BE2C (cell line): ENCODE results near the gene CDC42BPA.

Source experiments
- DNase-seq: peaks from one replicate; pipeline ENCODE4 v3.0.0-alpha.2; 2020
- H3K27me3 ChIP-seq: fragments of 250-450 bp; sonication (Bioruptor Pico); 2 replicates; pipeline ENCODE4 v1.5.1; 2020; ENCODE audit warnings: mild to moderate bottlenecking
- H3K36me3 ChIP-seq: fragments of 250-450 bp; sonication (Bioruptor Pico); 2 replicates; pipeline ENCODE4 v1.5.1; 2020; ENCODE audit warnings: mild to moderate bottlenecking
- H3K4me1 ChIP-seq: fragments of 250-450 bp; sonication (Bioruptor Pico); 2 replicates; pipeline ENCODE4 v1.5.1; 2020
- H3K4me3 ChIP-seq: 2 replicates; pipeline ENCODE4 v1.5.1; 2011; ENCODE audit warnings: low read depth, low read length
- H3K9me3 ChIP-seq: fragments of 250-450 bp; sonication (Bioruptor Pico); 2 replicates; pipeline ENCODE4 v1.5.1; 2020
- TF ChIP-seq, protein P1 (sequence below): IDR thresholded peaks from 2 replicates; pipeline ENCODE4 v1.5.1; 2012; ENCODE audit warnings: mild to moderate bottlenecking, low read depth, low read length

The CDC42BPA gene

DNA sequence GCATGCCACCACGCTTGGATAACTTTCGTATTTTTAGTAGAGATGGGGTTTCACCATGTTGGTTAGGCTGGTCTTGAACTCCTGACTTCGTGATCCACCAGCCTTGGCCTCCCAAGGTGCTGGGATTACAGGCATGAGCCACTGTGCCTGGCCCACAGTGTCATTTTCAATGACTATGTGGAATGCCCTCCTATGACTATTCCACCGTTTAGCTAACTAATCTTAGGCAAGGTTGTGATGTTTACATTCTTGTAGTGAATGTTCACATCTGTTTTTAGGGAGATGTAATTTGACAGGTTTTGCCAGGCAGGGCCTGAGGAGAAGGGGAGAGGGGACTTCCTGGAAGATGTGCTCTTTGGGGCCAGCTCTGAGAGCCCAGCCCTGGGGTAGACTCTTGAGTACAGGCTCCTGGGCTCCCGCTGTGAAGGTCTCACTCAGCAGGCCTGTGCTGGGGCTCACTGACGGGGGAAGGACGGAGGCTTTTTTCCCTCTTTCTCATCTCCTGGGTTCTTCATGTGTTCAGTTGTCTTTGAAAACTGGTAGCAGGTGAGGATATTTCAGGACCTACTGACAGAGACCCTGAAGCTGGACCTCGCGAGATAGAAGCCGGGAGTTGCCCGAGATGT, 365.0 kb downstream of the CDC42BPA start:
- no peaks in the 10 kb centered on the region for H3K4me1 ChIP-seq

DNA sequence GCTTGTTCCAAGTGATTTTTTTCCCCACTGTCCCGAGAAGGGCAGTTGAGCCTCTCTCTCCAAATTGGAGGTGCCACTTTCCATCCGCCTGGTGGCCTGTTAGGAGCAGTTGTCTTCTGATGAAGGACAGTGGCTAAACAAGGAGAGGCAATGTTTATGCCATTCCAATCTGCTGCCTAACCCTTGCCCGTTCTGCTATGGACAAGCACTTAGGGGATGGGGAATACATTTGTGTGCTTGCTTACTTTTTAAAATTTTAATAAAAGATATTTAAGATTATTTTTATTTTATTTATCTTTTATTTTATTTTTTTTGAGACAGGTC, 366.2 kb downstream of the CDC42BPA start:
- Histone ChIP-seq H3K36me3 (peaks cover 3% of the 10 kb centered on the region), H3K9me3 (no peaks in the 10 kb centered on the region), H3K27me3 (no peaks in the 10 kb centered on the region), H3K4me3 (no peak overlapping the region), H3K4me1 (no peaks in the 10 kb centered on the region)
- DNase-seq: no peak
- TF ChIP-seq, protein P1, sequence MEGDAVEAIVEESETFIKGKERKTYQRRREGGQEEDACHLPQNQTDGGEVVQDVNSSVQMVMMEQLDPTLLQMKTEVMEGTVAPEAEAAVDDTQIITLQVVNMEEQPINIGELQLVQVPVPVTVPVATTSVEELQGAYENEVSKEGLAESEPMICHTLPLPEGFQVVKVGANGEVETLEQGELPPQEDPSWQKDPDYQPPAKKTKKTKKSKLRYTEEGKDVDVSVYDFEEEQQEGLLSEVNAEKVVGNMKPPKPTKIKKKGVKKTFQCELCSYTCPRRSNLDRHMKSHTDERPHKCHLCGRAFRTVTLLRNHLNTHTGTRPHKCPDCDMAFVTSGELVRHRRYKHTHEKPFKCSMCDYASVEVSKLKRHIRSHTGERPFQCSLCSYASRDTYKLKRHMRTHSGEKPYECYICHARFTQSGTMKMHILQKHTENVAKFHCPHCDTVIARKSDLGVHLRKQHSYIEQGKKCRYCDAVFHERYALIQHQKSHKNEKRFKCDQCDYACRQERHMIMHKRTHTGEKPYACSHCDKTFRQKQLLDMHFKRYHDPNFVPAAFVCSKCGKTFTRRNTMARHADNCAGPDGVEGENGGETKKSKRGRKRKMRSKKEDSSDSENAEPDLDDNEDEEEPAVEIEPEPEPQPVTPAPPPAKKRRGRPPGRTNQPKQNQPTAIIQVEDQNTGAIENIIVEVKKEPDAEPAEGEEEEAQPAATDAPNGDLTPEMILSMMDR: no peak

More for the DNA sequence above, 365.0 kb downstream of the CDC42BPA start:
- TF ChIP-seq, protein P1: no peak
- Histone ChIP-seq H3K9me3 (no peaks in the 10 kb centered on the region), H3K36me3 (peaks cover 3% of the 10 kb centered on the region), H3K4me3 (no peak overlapping the region), H3K27me3 (no peaks in the 10 kb centered on the region)
- no peak for DNase-seq

DNA sequence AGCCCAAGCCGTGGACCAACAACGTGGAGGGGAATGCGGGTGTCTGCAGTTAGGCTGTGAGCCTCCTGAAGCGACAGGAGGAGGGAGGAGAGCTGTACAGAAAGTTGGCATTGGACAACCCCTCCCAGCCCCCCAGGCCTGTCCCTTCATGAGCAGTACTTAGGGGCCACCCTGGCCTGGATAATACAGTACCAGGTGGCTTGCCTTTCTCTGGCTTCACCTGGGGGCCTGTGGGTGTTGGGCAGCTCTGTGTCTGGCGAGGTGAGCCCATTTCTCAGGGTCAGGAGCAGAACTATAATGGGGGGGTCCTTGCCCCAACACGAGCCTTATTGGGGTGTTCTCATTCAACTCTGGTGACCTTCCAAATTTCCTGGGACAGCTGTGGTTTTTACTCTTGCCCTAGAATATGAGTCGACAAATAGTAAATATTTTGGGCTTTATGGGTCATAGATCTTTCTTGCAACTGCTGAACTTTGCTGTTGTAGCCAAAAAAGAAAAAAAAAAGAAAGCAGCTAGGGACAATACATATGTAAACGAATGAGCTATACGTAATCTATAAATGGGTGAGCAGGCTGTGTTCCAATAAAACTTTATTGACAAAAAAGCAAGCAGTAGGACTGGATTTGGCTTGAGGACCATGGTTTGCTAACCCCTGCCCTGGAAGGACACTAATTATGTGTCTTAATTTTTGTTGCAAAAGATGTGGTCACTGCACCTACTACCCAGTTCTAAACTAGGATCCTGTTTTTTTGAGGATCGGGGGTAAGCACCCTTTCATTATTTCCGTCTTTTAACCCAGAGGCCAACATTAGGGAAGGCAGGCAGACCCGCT, 366.8 kb downstream of the CDC42BPA start:
- TF ChIP-seq, protein P1: no peak
- DNase-seq: no peak

DNA sequence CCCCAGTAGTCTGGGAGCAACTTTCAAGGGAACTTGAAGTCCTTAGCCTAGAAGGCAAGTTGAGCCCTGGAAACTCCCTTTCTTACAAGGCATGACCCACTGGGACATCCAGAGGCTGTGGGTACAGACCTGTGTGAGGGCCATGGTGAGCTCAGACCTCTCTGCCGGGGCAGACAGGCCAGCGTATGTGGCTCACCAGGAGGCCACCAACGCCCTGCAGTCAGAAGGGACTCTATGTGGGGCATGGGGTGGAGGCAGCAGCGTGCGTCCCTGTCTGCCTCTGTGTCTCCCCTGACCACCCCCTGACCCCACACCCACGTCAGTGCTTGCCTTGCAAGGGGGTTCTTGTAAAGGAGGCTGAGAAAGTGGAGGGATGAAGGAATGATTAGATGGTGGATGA, 367.4 kb downstream of the CDC42BPA start:
- Histone ChIP-seq H3K27me3 (no peaks in the 10 kb centered on the region), H3K9me3 (no peaks in the 10 kb centered on the region), H3K4me1 (peaks cover 4% of the 10 kb centered on the region), H3K4me3 (no peak overlapping the region), H3K36me3 (peaks cover 3% of the 10 kb centered on the region)
- no peak for DNase-seq
- TF ChIP-seq, protein P1: no peak

More for the DNA sequence above, 366.8 kb downstream of the CDC42BPA start:
- H3K4me3 ChIP-seq: no peak overlapping the region
- H3K27me3 ChIP-seq: no peaks in the 10 kb centered on the region
- H3K4me1 ChIP-seq: peaks cover 2% of the 10 kb centered on the region
- no peaks in the 10 kb centered on the region for H3K9me3 ChIP-seq
- peaks cover 3% of the 10 kb centered on the region for H3K36me3 ChIP-seq

DNA sequence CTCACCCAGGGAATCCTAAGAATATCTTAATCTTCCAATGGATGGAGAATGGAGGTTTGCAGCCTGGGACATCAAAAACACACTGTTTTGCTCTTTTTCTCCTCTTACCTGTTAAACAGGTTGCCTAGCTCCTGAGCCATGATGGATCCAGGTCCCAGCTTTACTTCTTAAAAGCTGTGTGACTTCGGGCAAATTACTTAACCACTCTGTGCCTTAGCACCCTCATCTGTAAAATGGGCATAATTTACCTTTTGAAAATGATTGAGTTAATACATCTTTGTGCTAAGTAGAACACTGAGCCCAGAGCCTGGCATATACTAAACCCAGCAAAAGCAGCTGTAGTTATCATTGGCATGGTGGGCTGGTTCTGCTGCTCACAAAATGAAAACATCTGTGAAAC, 368.0 kb downstream of the CDC42BPA start:
- TF ChIP-seq, protein P1: no peak
- no peaks in the 10 kb centered on the region for H3K27me3 ChIP-seq
- H3K4me3 ChIP-seq: no peak overlapping the region
- H3K4me1 ChIP-seq: peaks cover 4% of the 10 kb centered on the region
- DNase-seq: no peak
- H3K9me3 ChIP-seq: no peaks in the 10 kb centered on the region
- peaks cover 3% of the 10 kb centered on the region for H3K36me3 ChIP-seq

DNA sequence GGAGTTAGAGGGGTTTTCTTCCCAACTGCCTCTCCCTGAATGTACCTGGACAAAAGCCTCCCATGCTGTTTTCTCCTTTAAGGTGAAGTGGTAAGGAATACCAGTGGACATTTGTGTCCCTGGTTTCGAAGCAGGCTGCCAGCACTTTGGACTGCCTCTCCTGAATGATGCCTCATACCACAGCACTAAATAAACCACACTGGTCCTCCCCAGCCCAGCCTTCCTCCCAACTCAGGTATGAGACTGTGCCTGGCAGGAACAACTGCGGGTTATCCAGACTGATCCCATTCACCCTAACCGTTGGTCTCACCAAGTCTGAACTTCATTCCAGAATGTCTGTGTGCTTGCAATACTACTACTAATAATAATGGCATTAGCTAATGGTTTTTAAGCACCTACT, 368.9 kb downstream of the CDC42BPA start:
- Histone ChIP-seq H3K27me3 (no peaks in the 10 kb centered on the region), H3K36me3 (peaks cover 3% of the 10 kb centered on the region), H3K4me1 (peaks cover 4% of the 10 kb centered on the region), H3K4me3 (no peak overlapping the region), H3K9me3 (no peaks in the 10 kb centered on the region)
- DNase-seq: no peak
- TF ChIP-seq, protein P1: no peak
